Upper lobe of left lung (tissue), 6 donors: Measurements from ENCODE around the gene SYPL2. TPM values are rescaled to one million over a fixed set of nuclear protein-coding genes. Genes with fewer than 3 reads are reported as not detected.

Experiments
- ATAC-seq, 2 donors: fragments of 200-7000 bp; cut with Tn5 transposase; one replicate each; pipeline ENCODE4 v1.9.1; 2022; ENCODE audit warnings: mild to moderate bottlenecking in 2 of 2, moderate library complexity in 2 of 2; ENCODE audit not compliant: low FRiP score in 2 of 2
- DNase-seq, 2 donors: peaks; one replicate each; pipeline ENCODE4 v3.0.0-alpha.2; 2019 to 2020
- H3K27ac ChIP-seq, 4 donors: fragments of 200-600 bp; sonication (generic); one replicate each; pipeline ENCODE4 v1.5.1; 2016 to 2019
- H3K27me3 ChIP-seq, 4 donors: fragments of 200-600 bp; sonication (generic); one replicate each; pipeline ENCODE4 v1.5.1; 2017 to 2019
- H3K36me3 ChIP-seq, 4 donors: fragments of 200-600 bp; sonication (generic); one replicate each; pipeline ENCODE4 v1.5.1; 2016 to 2019
- H3K4me1 ChIP-seq, 4 donors: fragments of 200-600 bp; sonication (generic); one replicate each; pipeline ENCODE4 v1.5.1; 2018 to 2019
- H3K4me3 ChIP-seq, 4 donors: fragments of 200-600 bp; sonication (generic); one replicate each; pipeline ENCODE4 v1.5.1; 2017 to 2019; ENCODE audit warnings: mild to moderate bottlenecking in 2 of 4, moderate library complexity in 1 of 4
- H3K9me3 ChIP-seq, 4 donors: fragments of 200-600 bp; sonication (generic); one replicate each; pipeline ENCODE4 v1.5.1; 2018 to 2019
- CTCF ChIP-seq, 6 experiments: fragments of 450-650 bp in 4 of 6; fragments of 200-600 bp in 2 of 6; sonication (generic) in 2 of 6; IDR thresholded peaks; one replicate each; pipeline ENCODE4 v1.5.1; 2016 to 2019; ENCODE audit warnings: antibody characterized with exemption in 6 of 6
- EP300 ChIP-seq, 4 donors: sonication (generic); formaldehyde crosslinking; IDR thresholded peaks; one replicate each; pipeline ENCODE4 v1.5.1; 2017; ENCODE audit warnings: antibody characterized with exemption in 4 of 4, control low read depth in 2 of 4
- POLR2A ChIP-seq, 4 donors: fragments of 450-650 bp; IDR thresholded peaks; one replicate each; pipeline ENCODE4 v1.5.1; 2016 to 2017; ENCODE audit warnings: antibody characterized with exemption in 4 of 4, mild to moderate bottlenecking in 2 of 4
- POLR2AphosphoS5 ChIP-seq, 2 donors: sonication (generic); formaldehyde crosslinking; IDR thresholded peaks; one replicate each; pipeline ENCODE4 v1.5.1; 2017; ENCODE audit warnings: antibody characterized with exemption in 2 of 2
- WGBS, 2 donors: methylation state at CpG; one replicate each; pipeline ENCODE4 v1.1.5; 2017 to 2018; 5-methylcytosine and 5-hydroxymethylcytosine counted together
- total RNA-seq, 6 donors: library from RNA; depleted of rRNA in 4 of 6; stranded (reverse); fragments of >200 nt in 4 of 6; gene quantifications; one replicate each; pipeline versions ENCODE4 v1.1.0 to v1.2.1, GENCODE V29; 2016 to 2021
- donor health status: DM: no; HTN: no; CAD: no; lungs with moderate emphysema.
- donor health status: DM: no; HTN: yes; CAD: no; lungs with severe emphysema.

SYPL2 gene
- total RNA-seq, 6 donors from 2014 or later: 0.30 to 3.1 (median 1.1) TPM

DNA sequence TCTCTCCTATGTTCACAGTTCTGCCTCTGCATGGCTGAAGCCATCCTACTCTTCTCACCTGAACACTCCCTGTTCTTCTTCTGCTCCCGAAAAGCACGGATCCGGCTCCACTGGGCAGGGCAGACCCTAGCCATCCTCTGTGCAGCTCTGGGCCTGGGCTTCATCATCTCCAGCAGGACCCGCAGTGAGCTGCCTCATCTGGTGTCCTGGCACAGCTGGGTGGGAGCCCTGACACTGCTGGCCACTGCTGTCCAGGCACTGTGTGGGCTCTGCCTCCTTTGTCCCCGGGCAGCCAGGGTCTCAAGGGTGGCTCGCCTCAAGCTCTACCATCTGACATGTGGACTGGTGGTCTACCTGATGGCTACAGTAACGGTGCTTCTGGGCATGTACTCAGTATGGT is 29.4 kb downstream of the SYPL2 start:
- Histone ChIP-seq H3K27ac (no peak overlapping the region), H3K4me3 (no peak overlapping the region), H3K27me3 (peaks cover 0 to 3% (median 0%) of the 10 kb centered on the region in 4 donors), H3K9me3 (no peaks in the 10 kb centered on the region), H3K4me1 (peaks cover 26 to 54% (median 30%) of the 10 kb centered on the region in 4 donors), H3K36me3 (peaks cover 0 to 27% (median 20%) of the 10 kb centered on the region in 4 donors)
- no peak for TF ChIP-seq POLR2A (IDR thresholded peaks at IDR 0.05)
- no peak for TF ChIP-seq EP300 (IDR thresholded peaks at IDR 0.05)
- TF ChIP-seq CTCF (IDR thresholded peaks at IDR 0.05): no peak
- TF ChIP-seq POLR2AphosphoS5 (IDR thresholded peaks at IDR 0.05): no peak
- DNase-seq (peak in 1 of 2 donors; percentile 48), ATAC-seq (no peak)
- 82 to 94% methylated on average over 5 to 7 of the region's 7 CpGs for WGBS, 2 donors

DNA sequence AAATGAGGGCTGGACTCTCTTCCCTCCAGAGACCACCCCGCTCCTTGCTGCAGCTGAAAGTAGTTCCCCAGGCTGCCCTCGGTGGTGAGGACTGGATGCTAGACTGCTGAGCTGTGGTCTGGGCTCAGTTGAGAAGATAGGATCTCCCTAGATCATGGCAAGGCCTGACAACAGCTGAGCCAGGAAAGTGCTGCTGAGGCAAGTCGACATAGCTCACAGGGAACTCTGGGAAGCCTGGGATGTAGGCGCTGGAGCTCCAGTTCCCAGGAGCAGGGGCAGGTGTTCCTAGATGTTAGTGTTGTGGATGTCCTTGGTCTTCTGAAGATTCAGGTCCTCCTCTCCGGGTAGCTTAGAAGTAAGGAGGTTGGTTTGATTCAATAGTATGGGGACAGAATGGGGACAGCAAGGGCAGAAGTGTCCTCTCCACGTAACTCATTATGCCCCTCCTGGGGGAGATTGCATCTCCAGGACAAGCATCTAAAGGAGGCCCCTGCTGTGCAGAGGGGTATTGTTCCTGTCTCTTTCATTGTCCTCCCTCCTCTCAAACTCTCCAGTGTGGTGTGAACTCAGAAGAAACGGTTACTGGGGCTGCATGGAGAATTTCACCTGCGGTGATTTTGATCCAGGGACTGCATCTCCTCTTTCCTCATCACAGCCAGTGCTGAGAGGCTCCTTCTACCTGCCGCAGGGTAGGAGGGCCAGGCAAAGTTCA is 31.3 kb downstream of the SYPL2 start:
- Histone ChIP-seq H3K4me3 (no peak overlapping the region), H3K27me3 (peaks cover 0 to 3% (median 0%) of the 10 kb centered on the region in 4 donors), H3K27ac (no peak overlapping the region), H3K36me3 (peaks cover 0 to 32% (median 20%) of the 10 kb centered on the region in 4 donors), H3K9me3 (no peaks in the 10 kb centered on the region), H3K4me1 (peaks cover 28 to 66% (median 36%) of the 10 kb centered on the region in 4 donors)
- ATAC-seq: no peak
- TF ChIP-seq POLR2AphosphoS5 (IDR thresholded peaks at IDR 0.05) (no peak), CTCF (IDR thresholded peaks at IDR 0.05) (no peak), POLR2A (IDR thresholded peaks at IDR 0.05) (no peak)
- DNase-seq: no peak
- 74 to 78% methylated on average over 7 to 8 of the region's 9 CpGs for WGBS, 2 donors

DNA sequence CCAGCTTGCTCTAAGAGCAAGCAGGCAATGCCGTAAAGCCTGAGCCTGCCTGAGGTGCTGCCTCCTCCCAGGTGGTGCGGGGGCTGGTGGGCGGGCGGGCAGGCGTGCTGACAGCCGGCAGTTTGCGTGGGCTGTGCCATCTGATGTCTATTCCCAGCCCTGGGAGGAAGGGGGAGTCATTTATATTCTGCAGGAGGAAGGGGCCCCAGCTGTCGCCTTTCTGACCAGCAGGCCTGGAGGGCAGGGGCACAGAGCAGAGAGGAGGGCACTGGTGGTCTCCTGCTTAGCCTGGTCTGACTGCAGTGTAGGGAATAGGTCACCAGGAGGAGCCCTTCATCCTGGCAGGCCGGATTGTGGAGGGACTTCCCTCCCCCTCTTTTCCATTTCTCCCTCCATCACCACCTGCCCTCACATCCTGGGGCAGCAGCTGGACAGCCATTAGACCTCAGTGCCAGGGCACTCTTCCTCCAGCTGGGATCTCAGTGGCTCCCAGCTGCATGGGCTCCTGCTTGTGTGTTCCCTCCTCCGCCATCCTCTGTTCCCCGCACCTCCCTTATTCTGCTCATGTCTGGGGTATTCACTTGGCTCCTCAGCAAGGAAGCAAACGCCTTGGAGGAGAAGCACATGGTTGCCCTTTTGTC is 31.9 kb downstream of the SYPL2 start:
- no peak for ATAC-seq
- peaks cover 25 to 62% (median 33%) of the 10 kb centered on the region in 4 donors for H3K4me1 ChIP-seq
- peaks cover 0 to 32% (median 20%) of the 10 kb centered on the region in 4 donors for H3K36me3 ChIP-seq
- H3K27ac ChIP-seq: no peak overlapping the region
- DNase-seq: peak; percentile 24 to 46
- H3K27me3 ChIP-seq: peaks cover 0 to 3% (median 0%) of the 10 kb centered on the region in 4 donors
- WGBS, 2 donors: 57 to 86% methylated on average over 5 to 11 of the region's 12 CpGs
- H3K9me3 ChIP-seq: no peaks in the 10 kb centered on the region
- TF ChIP-seq EP300 (IDR thresholded peaks at IDR 0.05) (no peak), CTCF (IDR thresholded peaks at IDR 0.05) (peak in 5 of 6 experiments; percentile 20 to 53 (median 36))
- no peak overlapping the region for H3K4me3 ChIP-seq

DNA sequence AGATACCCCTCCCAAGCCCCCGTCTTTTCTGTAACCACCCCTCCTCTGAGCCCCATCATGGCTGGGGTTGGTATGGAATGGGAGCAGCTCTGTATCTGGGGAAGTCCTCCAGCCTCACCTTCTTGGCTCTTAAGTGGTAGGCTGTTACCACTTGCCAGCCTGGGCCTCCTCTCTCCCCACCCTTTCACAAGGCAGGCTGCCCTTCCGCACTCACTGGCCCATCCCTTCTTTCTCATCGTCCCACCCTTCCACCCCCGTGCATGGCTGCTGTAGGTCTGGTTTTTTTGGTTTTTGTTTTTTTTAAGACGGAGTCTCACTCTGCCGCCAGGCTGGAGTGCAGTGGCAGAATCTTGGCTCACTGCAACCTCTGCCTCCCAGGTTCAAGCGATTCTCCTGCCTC is 32.7 kb downstream of the SYPL2 start:
- WGBS, 2 donors: 74 to 76% methylated on average over 7 of the region's 7 CpGs
- no peak overlapping the region for H3K4me3 ChIP-seq
- H3K36me3 ChIP-seq: peaks cover 0 to 32% (median 20%) of the 10 kb centered on the region in 4 donors
- TF ChIP-seq POLR2AphosphoS5 (IDR thresholded peaks at IDR 0.05) (no peak), CTCF (IDR thresholded peaks at IDR 0.05) (no peak), POLR2A (IDR thresholded peaks at IDR 0.05) (no peak), EP300 (IDR thresholded peaks at IDR 0.05) (no peak)
- H3K9me3 ChIP-seq: no peaks in the 10 kb centered on the region
- ATAC-seq (peak in 1 of 2 donors; percentile 42), DNase-seq (peak in 1 of 2 donors; percentile 39)
- peak overlapping the region in 2 of 4 donors; percentile 21 to 35 for H3K27ac ChIP-seq
- peaks cover 24 to 56% (median 29%) of the 10 kb centered on the region in 4 donors for H3K4me1 ChIP-seq
- no peaks in the 10 kb centered on the region for H3K27me3 ChIP-seq
